ENCODE measurements around the gene TAF4B. TPM values are rescaled to one million over a fixed set of nuclear protein-coding genes. Genes with fewer than 3 reads are reported as not detected.
A peak's percentile ranks its signal among the peaks of the same experiment; 100 is the strongest.

Gene TAF4B
- polyA plus RNA-seq, 1 donor = 3.3 TPM

DNA sequence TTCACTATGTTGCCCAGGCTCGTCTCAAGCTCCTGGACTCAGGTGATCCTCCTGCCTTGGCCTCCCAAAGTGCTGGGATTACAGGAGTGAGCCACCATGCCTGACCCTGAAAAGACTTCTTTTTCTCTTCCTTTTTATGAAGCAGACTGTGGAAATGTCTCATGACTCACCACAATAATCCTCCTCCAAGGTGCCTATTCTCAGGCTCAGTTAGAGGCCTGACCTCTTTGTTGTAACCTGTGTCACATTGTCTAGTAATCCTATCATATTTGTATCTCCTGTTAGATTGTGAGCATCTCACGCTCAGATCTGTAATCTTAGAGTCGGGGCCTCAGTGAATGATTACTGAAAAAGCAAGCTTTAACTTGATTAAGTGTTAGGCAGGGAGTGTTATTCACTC is 18.3 kb upstream of the TAF4B start:
- no CpG with 5 or more reads among the region's 3 CpGs for WGBS (ENCODE audit: insufficient coverage, low lambda C conversion rate)
- no peak overlapping the region for H3K4me3 ChIP-seq (ENCODE audit: low read length)
- DNase-seq = no peak
- no peaks in the 10 kb centered on the region for H3K9me3 ChIP-seq (ENCODE audit: control insufficient read depth, low read depth, low read length)
- no peaks in the 10 kb centered on the region for H3K36me3 ChIP-seq (ENCODE audit: control insufficient read depth, insufficient read depth, low read length)
- H3K4me1 ChIP-seq (ENCODE audit: control insufficient read depth, insufficient read depth, low read length) = no peaks in the 10 kb centered on the region
- no peak overlapping the region for H3K27ac ChIP-seq (ENCODE audit: low read length)
- no peaks in the 10 kb centered on the region for H3K27me3 ChIP-seq (ENCODE audit: control insufficient read depth, insufficient read depth, low read length)

DNA sequence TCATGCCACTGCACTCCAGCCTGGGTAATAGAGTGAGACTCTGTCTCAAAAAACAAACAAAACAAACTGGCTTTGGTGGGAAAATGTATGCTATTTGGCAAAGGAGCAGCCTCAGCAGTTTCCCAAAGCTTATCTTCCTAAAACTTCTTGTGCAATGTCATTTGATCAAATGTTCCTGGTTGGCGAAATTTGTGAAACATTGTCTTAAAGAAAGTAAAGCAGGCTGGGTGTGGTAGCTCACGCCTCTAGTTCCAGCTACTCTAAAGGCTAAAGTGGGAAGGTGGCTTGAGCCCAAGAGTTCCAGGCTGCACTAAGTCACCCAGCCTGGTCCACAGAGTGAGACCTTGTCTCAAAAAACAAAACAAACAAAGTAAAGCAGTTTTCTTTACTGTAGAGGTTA is 17.3 kb upstream of the TAF4B start:
- Histone ChIP-seq H3K27me3 (ENCODE audit: control insufficient read depth, insufficient read depth, low read length) (no peaks in the 10 kb centered on the region), H3K4me1 (ENCODE audit: control insufficient read depth, insufficient read depth, low read length) (no peaks in the 10 kb centered on the region), H3K27ac (ENCODE audit: low read length) (no peak overlapping the region), H3K4me3 (ENCODE audit: low read length) (no peak overlapping the region), H3K9me3 (ENCODE audit: control insufficient read depth, low read depth, low read length) (no peaks in the 10 kb centered on the region), H3K36me3 (ENCODE audit: control insufficient read depth, insufficient read depth, low read length) (no peaks in the 10 kb centered on the region)
- no peak for DNase-seq
- no CpG with 5 or more reads among the region's 2 CpGs for WGBS (ENCODE audit: insufficient coverage, low lambda C conversion rate)

DNA sequence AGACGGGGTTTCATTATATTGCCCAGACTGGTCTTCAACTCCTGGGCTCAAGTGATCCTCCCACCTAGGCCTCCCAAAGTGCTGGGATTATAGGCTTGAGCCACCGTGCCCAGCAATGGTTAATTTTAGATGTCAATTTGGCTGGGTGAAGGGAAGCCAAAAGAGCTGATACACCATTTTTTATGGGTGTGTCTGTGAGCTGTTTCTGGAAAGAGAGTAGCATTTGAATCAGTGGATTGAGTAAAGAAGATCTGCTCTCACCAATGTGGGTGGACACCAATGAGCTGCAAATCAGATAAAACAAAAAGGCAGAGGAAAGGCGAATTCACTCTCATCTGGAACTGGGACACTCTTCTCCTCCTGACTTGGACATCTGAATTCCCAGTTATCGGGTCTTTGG is 16.1 kb upstream of the TAF4B start:
- no CpG with 5 or more reads among the region's 4 CpGs for WGBS (ENCODE audit: insufficient coverage, low lambda C conversion rate)
- no peak for DNase-seq
- no peaks in the 10 kb centered on the region for H3K36me3 ChIP-seq (ENCODE audit: control insufficient read depth, insufficient read depth, low read length)
- no peak overlapping the region for H3K27ac ChIP-seq (ENCODE audit: low read length)
- H3K4me3 ChIP-seq (ENCODE audit: low read length) = no peak overlapping the region
- no peaks in the 10 kb centered on the region for H3K4me1 ChIP-seq (ENCODE audit: control insufficient read depth, insufficient read depth, low read length)
- no peaks in the 10 kb centered on the region for H3K9me3 ChIP-seq (ENCODE audit: control insufficient read depth, low read depth, low read length)
- H3K27me3 ChIP-seq (ENCODE audit: control insufficient read depth, insufficient read depth, low read length) = no peaks in the 10 kb centered on the region

DNA sequence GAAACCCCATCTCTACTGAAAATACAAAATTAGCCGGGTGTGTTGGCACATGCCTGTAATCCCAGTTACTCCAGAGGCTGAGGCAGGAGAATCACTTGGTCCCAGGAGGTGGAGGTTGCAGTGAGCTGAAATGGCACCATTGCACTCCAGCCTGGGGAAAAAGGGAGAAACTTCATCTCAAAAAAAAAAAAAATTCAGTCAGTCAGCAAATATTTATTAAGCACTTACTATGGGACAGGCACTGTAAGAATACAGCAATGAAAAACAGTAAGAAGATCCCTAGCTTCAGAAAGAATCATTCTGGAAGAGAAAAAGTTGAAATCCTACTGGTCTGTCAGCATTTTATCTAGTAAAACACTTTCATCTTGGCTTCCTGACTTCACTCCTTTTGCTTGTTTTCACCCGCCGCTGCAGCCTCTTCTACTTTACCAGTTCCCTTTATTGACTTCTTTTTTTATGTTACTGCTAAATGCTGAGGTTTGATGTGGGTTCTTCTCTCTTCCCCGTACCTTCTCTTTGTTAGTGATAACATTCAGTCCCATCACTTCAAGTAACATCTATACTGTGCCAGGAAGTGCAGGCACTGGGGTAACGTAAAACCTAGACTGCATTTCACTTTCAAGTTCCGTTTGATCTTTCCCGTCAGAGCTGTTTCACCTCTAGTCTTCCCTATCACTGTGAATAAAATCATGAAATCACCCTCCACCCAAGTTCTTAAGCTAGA is 10.8 kb upstream of the TAF4B start:
- no peaks in the 10 kb centered on the region for H3K36me3 ChIP-seq (ENCODE audit: control insufficient read depth, insufficient read depth, low read length)
- no peak overlapping the region for H3K27ac ChIP-seq (ENCODE audit: low read length)
- no peak overlapping the region for H3K4me3 ChIP-seq (ENCODE audit: low read length)
- no peaks in the 10 kb centered on the region for H3K27me3 ChIP-seq (ENCODE audit: control insufficient read depth, insufficient read depth, low read length)
- no peaks in the 10 kb centered on the region for H3K4me1 ChIP-seq (ENCODE audit: control insufficient read depth, insufficient read depth, low read length)
- WGBS (ENCODE audit: insufficient coverage, low lambda C conversion rate) = 94% methylated on average over 2 of the region's 7 CpGs
- H3K9me3 ChIP-seq (ENCODE audit: control insufficient read depth, low read depth, low read length) = no peaks in the 10 kb centered on the region
- DNase-seq = no peak

DNA sequence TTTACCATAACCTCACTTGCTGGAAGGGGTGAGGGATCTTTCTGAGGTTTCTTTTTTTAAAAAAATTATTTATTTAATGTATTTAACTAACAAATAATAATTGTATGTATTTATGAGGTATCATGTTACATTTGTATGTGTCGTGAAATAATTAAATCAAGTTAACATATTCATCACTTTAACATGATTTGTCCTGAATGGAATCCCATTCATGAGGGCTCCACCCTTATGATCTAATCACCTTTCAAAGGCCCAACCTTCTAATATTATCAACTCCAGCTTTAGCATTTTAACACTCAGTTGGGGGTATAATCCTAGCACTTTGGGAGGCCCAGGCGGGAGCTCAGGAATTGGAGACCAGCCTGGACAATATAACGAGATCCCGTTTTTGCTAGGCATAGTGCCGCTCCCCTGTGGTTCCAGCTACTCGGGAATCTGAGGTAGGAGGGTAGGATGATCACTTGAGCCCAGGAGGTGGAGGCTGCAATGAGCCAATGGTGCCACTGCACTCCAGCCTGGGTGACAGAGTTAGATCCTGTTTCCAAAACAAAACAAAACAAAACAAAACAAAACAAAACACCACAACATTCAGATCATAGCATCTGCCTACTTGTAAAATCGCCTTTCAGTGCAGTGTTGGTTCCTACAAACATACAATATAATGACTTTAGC is 1.1 kb upstream of the TAF4B start:
- Histone ChIP-seq H3K36me3 (ENCODE audit: control insufficient read depth, insufficient read depth, low read length) (no peaks in the 10 kb centered on the region), H3K4me1 (ENCODE audit: control insufficient read depth, insufficient read depth, low read length) (no peaks in the 10 kb centered on the region), H3K9me3 (ENCODE audit: control insufficient read depth, low read depth, low read length) (no peaks in the 10 kb centered on the region), H3K4me3 (ENCODE audit: low read length) (no peak overlapping the region), H3K27me3 (ENCODE audit: control insufficient read depth, insufficient read depth, low read length) (peaks cover 14% of the 10 kb centered on the region), H3K27ac (ENCODE audit: low read length) (no peak overlapping the region)
- 100% methylated on average over 1 of the region's 7 CpGs for WGBS (ENCODE audit: insufficient coverage, low lambda C conversion rate)
- no peak for DNase-seq

DNA sequence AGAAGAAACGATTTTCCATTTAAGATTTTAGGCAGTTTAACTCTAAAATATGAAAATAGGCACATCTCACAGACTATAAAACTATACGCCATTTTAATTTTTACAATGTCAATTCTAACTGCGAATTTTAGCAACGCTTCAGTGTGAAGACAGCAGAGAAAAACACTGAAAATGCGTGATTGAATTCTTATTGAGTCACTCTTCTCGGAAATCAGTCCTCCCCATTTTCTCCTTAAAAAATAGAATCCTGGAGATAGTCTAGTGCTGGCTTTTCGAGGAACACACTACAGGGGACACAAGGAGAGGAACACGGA is 373 bp upstream of the TAF4B start:
- no peaks in the 10 kb centered on the region for H3K4me1 ChIP-seq (ENCODE audit: control insufficient read depth, insufficient read depth, low read length)
- no CpG with 5 or more reads among the region's 8 CpGs for WGBS (ENCODE audit: insufficient coverage, low lambda C conversion rate)
- peak overlapping the region; percentile 90 for H3K4me3 ChIP-seq (ENCODE audit: low read length)
- no peaks in the 10 kb centered on the region for H3K36me3 ChIP-seq (ENCODE audit: control insufficient read depth, insufficient read depth, low read length)
- DNase-seq = no peak
- H3K27me3 ChIP-seq (ENCODE audit: control insufficient read depth, insufficient read depth, low read length) = peaks cover 14% of the 10 kb centered on the region
- H3K9me3 ChIP-seq (ENCODE audit: control insufficient read depth, low read depth, low read length) = no peaks in the 10 kb centered on the region
- no peak overlapping the region for H3K27ac ChIP-seq (ENCODE audit: low read length)

DNA sequence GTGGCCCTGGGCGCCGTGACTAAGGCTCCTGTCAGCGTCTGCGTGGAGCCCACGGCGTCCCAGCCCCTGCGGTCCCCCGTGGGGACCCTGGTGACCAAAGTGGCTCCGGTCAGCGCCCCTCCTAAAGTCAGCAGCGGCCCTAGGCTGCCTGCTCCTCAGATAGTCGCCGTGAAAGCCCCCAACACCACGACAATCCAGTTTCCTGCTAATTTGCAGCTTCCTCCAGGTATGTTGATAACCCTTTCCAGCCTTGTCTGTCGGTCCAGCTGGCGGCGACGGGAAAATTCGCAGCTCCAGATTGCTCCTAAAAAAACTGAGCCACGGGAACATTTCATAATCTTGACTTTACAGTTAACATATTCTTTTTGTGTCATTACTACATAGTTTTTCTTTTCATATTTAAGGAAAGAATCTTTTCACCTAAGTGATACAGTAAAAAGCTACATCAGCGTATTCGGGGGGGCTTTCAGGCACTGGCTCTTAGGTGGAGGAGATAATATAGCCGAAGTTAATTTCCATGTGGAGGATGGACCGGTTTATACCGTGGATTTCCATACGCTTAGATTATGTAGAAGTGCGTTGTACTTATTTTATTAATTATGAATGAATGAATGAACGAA is 916 bp downstream of the TAF4B start:
- Histone ChIP-seq H3K27me3 (ENCODE audit: control insufficient read depth, insufficient read depth, low read length) (peaks cover 14% of the 10 kb centered on the region), H3K4me1 (ENCODE audit: control insufficient read depth, insufficient read depth, low read length) (no peaks in the 10 kb centered on the region), H3K36me3 (ENCODE audit: control insufficient read depth, insufficient read depth, low read length) (no peaks in the 10 kb centered on the region), H3K27ac (ENCODE audit: low read length) (no peak overlapping the region), H3K4me3 (ENCODE audit: low read length) (peak overlapping the region; percentile 90), H3K9me3 (ENCODE audit: control insufficient read depth, low read depth, low read length) (no peaks in the 10 kb centered on the region)
- no peak for DNase-seq
- WGBS (ENCODE audit: insufficient coverage, low lambda C conversion rate) = 3% methylated on average over 5 of the region's 28 CpGs

DNA sequence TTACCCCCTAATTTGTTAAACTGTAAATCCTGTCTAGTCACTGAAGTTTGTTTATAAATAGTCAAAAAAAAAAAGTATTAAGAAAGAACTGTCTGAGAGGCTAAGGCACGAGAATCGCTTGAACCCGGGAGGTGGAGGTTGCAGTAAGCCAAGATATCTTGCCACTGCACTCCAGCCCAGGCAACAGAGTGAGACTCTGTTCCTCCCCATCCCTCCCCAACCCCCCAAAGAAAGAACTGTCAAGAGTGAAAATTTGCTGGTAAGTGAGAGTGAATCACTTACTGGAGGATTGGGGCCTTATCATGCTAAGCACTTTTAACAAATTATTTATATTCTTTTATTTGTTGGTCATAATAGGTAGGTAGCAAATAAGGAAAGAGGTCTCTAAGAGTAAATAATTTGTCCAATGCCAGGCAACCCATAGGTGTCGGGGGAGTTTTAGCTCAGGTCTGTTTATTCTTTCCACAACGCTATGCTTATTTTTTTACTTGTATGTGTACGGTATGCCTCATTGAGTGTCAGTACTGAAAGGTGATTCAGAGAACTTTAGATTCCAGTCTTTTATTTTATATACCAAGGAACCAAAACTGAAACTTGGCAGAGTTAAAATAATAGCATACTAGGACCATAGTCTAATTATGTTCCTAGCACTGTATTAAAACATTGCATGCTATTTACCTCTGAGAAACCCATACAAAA is 2.5 kb downstream of the TAF4B start:
- no peaks in the 10 kb centered on the region for H3K9me3 ChIP-seq (ENCODE audit: control insufficient read depth, low read depth, low read length)
- H3K27me3 ChIP-seq (ENCODE audit: control insufficient read depth, insufficient read depth, low read length) = peaks cover 11% of the 10 kb centered on the region
- no peak overlapping the region for H3K4me3 ChIP-seq (ENCODE audit: low read length)
- 100% methylated on average over 1 of the region's 6 CpGs for WGBS (ENCODE audit: insufficient coverage, low lambda C conversion rate)
- no peak for DNase-seq
- no peaks in the 10 kb centered on the region for H3K36me3 ChIP-seq (ENCODE audit: control insufficient read depth, insufficient read depth, low read length)
- no peaks in the 10 kb centered on the region for H3K4me1 ChIP-seq (ENCODE audit: control insufficient read depth, insufficient read depth, low read length)
- H3K27ac ChIP-seq (ENCODE audit: low read length) = no peak overlapping the region

DNA sequence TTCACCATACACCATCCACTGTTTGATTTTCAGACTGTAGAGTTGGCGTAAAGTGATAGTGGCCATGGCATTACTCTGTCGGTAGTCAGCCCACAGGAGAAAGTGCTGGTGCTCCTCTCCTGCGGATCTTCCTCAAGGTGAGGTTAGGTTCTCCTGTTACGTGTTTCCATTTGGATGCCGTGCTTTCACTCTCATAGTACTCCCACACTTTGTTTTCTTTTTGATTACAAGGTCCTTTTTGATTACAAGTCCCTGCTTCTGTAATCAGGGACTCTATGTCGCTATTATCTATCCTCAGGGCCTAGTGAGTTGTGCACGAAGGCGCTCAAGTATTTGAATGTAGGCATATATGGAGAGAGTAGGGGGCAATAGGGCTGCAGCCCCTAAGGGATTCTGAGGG is 4.3 kb downstream of the TAF4B start:
- H3K9me3 ChIP-seq (ENCODE audit: control insufficient read depth, low read depth, low read length) = no peaks in the 10 kb centered on the region
- peaks cover under 1% of the 10 kb centered on the region for H3K27me3 ChIP-seq (ENCODE audit: control insufficient read depth, insufficient read depth, low read length)
- H3K27ac ChIP-seq (ENCODE audit: low read length) = no peak overlapping the region
- DNase-seq = no peak
- no peak overlapping the region for H3K4me3 ChIP-seq (ENCODE audit: low read length)
- no peaks in the 10 kb centered on the region for H3K36me3 ChIP-seq (ENCODE audit: control insufficient read depth, insufficient read depth, low read length)
- WGBS (ENCODE audit: insufficient coverage, low lambda C conversion rate) = 89% methylated on average over 3 of the region's 8 CpGs
- no peaks in the 10 kb centered on the region for H3K4me1 ChIP-seq (ENCODE audit: control insufficient read depth, insufficient read depth, low read length)

DNA sequence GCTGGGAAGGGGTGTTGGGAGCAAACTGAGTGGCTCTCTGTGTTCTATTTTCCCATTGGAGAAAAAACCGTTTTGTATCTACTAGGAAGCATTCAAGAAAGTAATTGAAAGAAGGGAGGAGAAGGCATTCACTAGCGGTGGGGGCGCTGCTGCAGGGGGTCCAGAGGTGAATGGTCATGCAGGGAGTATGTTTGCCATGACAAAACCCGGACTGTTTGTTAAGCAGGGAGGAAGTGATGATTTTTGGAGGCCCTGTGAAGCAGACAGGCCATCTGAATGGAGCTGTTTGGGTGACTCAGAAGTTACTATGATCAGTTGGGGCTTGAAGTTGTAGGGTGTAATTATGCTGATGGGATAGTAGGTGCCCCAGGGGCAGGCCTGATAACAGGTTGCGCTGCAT is 7.0 kb downstream of the TAF4B start:
- Histone ChIP-seq H3K4me3 (ENCODE audit: low read length) (no peak overlapping the region), H3K9me3 (ENCODE audit: control insufficient read depth, low read depth, low read length) (no peaks in the 10 kb centered on the region), H3K27ac (ENCODE audit: low read length) (no peak overlapping the region), H3K36me3 (ENCODE audit: control insufficient read depth, insufficient read depth, low read length) (no peaks in the 10 kb centered on the region), H3K27me3 (ENCODE audit: control insufficient read depth, insufficient read depth, low read length) (no peaks in the 10 kb centered on the region), H3K4me1 (ENCODE audit: control insufficient read depth, insufficient read depth, low read length) (no peaks in the 10 kb centered on the region)
- DNase-seq = no peak
- no CpG with 5 or more reads among the region's 5 CpGs for WGBS (ENCODE audit: insufficient coverage, low lambda C conversion rate)
